CD14-positive monocyte (primary cell): ENCODE data around the gene GTPBP6. TPM values are rescaled to one million over a fixed set of nuclear protein-coding genes. Genes with fewer than 3 reads are reported as not detected.

Experiments used
- DNase-seq, 3 donors: peaks; one replicate each; pipeline ENCODE4 v3.0.0-alpha.2; 2011 to 2022
- H2AFZ ChIP-seq: 2 replicates; pipeline ENCODE4 v1.6.0; 2012; ENCODE audit warnings: mild to moderate bottlenecking, low read depth, low read length, inconsistent platforms; ENCODE audit not compliant: insufficient read depth, poor library complexity, severe bottlenecking
- H3K27ac ChIP-seq, 2 donors: 1 replicate in 1 of 2; 2 replicates in 1 of 2; pipeline ENCODE4 v1.5.1; 2012 to 2013; ENCODE audit warnings: low read length in 2 of 2, control low read depth in 1 of 2, inconsistent platforms in 1 of 2, low read depth in 1 of 2, mild to moderate bottlenecking in 1 of 2
- H3K27me3 ChIP-seq, 2 donors: one replicate each; pipeline versions ENCODE4 v1.6.0 to v1.6.1; 2011 to 2013; ENCODE audit warnings: low read length in 2 of 2; ENCODE audit not compliant: control insufficient read depth in 2 of 2, insufficient read depth in 2 of 2
- H3K36me3 ChIP-seq, 2 donors: replicated peaks in 1 of 2; 1 replicate in 1 of 2; 2 replicates in 1 of 2; pipeline versions ENCODE4 v1.5.1 to v1.6.1; 2012 to 2013; ENCODE audit warnings: low read length in 2 of 2, control low read depth in 1 of 2, inconsistent platforms in 1 of 2, mild to moderate bottlenecking in 1 of 2; ENCODE audit not compliant: insufficient read depth in 2 of 2, control insufficient read depth in 1 of 2
- H3K4me1 ChIP-seq, 2 donors: 1 replicate in 1 of 2; 2 replicates in 1 of 2; pipeline versions ENCODE4 v1.5.1 to v1.6.1; 2012 to 2013; ENCODE audit warnings: low read length in 2 of 2, control low read depth in 1 of 2, inconsistent platforms in 1 of 2, mild to moderate bottlenecking in 1 of 2, moderate library complexity in 1 of 2; ENCODE audit not compliant: insufficient read depth in 2 of 2, control insufficient read depth in 1 of 2
- H3K4me2 ChIP-seq: replicated peaks from 2 replicates; pipeline ENCODE3; 2012; ENCODE audit warnings: low read length, moderate library complexity, mild to moderate bottlenecking; ENCODE audit not compliant: poor library complexity, severe bottlenecking; ENCODE audit errors: extremely low read depth
- H3K4me3 ChIP-seq, 3 experiments: fragments of 200-600 bp in 1 of 3; sonication (generic) in 1 of 3; replicated peaks in 1 of 3; 1 replicate in 2 of 3; 2 replicates in 1 of 3; pipeline ENCODE4 v1.5.1; 2011 to 2013; ENCODE audit warnings: low read length in 3 of 3, mild to moderate bottlenecking in 3 of 3, control low read depth in 2 of 3, low read depth in 2 of 3, inconsistent platforms in 1 of 3, moderate library complexity in 1 of 3
- H3K79me2 ChIP-seq: 2 replicates; pipeline ENCODE4 v1.6.0; 2012; ENCODE audit warnings: mild to moderate bottlenecking, control low read depth, inconsistent platforms, low read length, moderate library complexity; ENCODE audit not compliant: insufficient read depth
- H3K9ac ChIP-seq: 2 replicates; pipeline ENCODE4 v1.6.0; 2017; ENCODE audit warnings: low read length, mild to moderate bottlenecking; ENCODE audit not compliant: insufficient read depth, poor library complexity, severe bottlenecking
- H3K9me3 ChIP-seq, 2 donors: replicated peaks in 1 of 2; 1 replicate in 1 of 2; 2 replicates in 1 of 2; pipeline versions ENCODE4 v1.5.1 to v1.6.1; 2012 to 2013; ENCODE audit warnings: low read length in 2 of 2, control low read depth in 1 of 2; ENCODE audit not compliant: control insufficient read depth in 1 of 2, insufficient read depth in 1 of 2
- H4K20me1 ChIP-seq: 2 replicates; pipeline ENCODE4 v1.6.0; 2012; ENCODE audit warnings: mild to moderate bottlenecking, low read length, control low read depth, moderate library complexity; ENCODE audit not compliant: insufficient read depth
- H3K27ac Mint-ChIP-seq, 7 donors: one replicate each; pipeline ENCODE4 v1.8.0; 2020; ENCODE audit warnings: mild to moderate bottlenecking in 7 of 7, mixed read lengths in 7 of 7, moderate library complexity in 6 of 7, inconsistent platforms in 2 of 7
- H3K27me3 Mint-ChIP-seq, 3 donors: one replicate each; pipeline ENCODE4 v1.8.0; 2021 to 2022; ENCODE audit warnings: low read depth in 3 of 3, mild to moderate bottlenecking in 3 of 3, mixed read lengths in 3 of 3, moderate library complexity in 3 of 3, inconsistent platforms in 1 of 3
- H3K36me3 Mint-ChIP-seq, 2 donors: one replicate each; pipeline ENCODE4 v1.8.0; 2020; ENCODE audit warnings: mixed read lengths in 2 of 2, inconsistent platforms in 1 of 2, mild to moderate bottlenecking in 1 of 2
- H3K4me1 Mint-ChIP-seq: one replicate; pipeline ENCODE4 v1.8.0; 2020; ENCODE audit warnings: mild to moderate bottlenecking, mixed read lengths
- H3K4me3 Mint-ChIP-seq, 2 donors: one replicate each; pipeline ENCODE4 v1.8.0; 2020; ENCODE audit warnings: mild to moderate bottlenecking in 2 of 2, mixed read lengths in 2 of 2, moderate library complexity in 1 of 2
- H3K9me3 Mint-ChIP-seq, 7 donors: one replicate each; pipeline ENCODE4 v1.8.0; 2020 to 2022; ENCODE audit warnings: mixed read lengths in 7 of 7, mild to moderate bottlenecking in 6 of 7, moderate library complexity in 6 of 7, inconsistent platforms in 2 of 7
- WGBS: methylation state at CpG from one replicate; pipeline ENCODE4 v1.1.5; 2013; ENCODE audit warnings: missing lambda C conversion rate; ENCODE audit not compliant: insufficient coverage; 5-methylcytosine and 5-hydroxymethylcytosine counted together
- intact Hi-C, 2 donors: fragments of 100-400 bp; cut with micrococcal nuclease; formaldehyde crosslinking; loops; one replicate each; pipeline versions ENCODE4 v1.15.0 to v1.15.1; 2023
- polyA plus RNA-seq, 3 donors: library from polyadenylated mRNA; depleted of rRNA in 1 of 3; unstranded in 2 of 3; stranded (reverse) in 1 of 3; fragments of 300-500 nt in 2 of 3; fragments of >200 nt in 1 of 3; fragmentation: Illumina TruSeq in 2 of 3; gene quantifications; 1 replicate in 2 of 3; 2 replicates in 1 of 3; pipeline ENCODE4 v1.2.3, GENCODE V29; 2012 to 2021
- TF ChIP-seq, protein P1 (sequence below): fragments of 200-600 bp; IDR thresholded peaks from one replicate; pipeline ENCODE4 v1.8.0; 2022; ENCODE audit warnings: antibody characterized with exemption, mild to moderate bottlenecking

GTPBP6 gene
- polyA plus RNA-seq, 3 donors = 17.2 to 39.3 (median 27.0) TPM

DNA sequence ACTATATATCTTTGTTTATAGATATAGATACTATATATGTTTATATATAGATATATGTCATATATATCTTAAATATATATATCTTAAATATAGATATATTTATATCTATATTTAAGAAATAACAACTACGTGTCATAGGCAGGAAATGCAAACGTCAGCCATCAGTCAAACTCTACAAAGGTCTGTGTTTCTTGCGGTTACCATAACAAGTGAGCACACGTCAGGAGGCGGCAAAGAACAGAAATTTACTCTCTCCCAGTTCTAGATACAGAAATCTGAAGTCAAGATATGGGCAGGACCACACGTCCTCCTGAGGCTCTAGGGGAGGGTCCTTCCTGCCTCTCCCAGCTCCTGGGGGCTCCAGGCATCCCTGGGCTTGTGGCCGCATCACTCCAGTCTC, 30.9 kb downstream of the GTPBP6 start:
- no peaks in the 10 kb centered on the region for H3K27me3 ChIP-seq
- no peak overlapping the region for H3K27ac ChIP-seq
- H2AFZ ChIP-seq = no peak overlapping the region
- Mint-ChIP-seq H3K9me3 (peaks cover 0 to 11% (median 4%) of the 10 kb centered on the region in 7 donors), H3K4me3 (no peak overlapping the region), H3K4me1 (peaks cover 5% of the 10 kb centered on the region), H3K27me3 (no peaks in the 10 kb centered on the region), H3K36me3 (peaks cover 43 to 62% of the 10 kb centered on the region in 2 donors), H3K27ac (peak overlapping the region in 1 of 7 donors; percentile 53)
- peaks cover 16% of the 10 kb centered on the region for H3K79me2 ChIP-seq
- no peak overlapping the region for H3K4me3 ChIP-seq
- H4K20me1 ChIP-seq = no peaks in the 10 kb centered on the region
- TF ChIP-seq, protein P1, sequence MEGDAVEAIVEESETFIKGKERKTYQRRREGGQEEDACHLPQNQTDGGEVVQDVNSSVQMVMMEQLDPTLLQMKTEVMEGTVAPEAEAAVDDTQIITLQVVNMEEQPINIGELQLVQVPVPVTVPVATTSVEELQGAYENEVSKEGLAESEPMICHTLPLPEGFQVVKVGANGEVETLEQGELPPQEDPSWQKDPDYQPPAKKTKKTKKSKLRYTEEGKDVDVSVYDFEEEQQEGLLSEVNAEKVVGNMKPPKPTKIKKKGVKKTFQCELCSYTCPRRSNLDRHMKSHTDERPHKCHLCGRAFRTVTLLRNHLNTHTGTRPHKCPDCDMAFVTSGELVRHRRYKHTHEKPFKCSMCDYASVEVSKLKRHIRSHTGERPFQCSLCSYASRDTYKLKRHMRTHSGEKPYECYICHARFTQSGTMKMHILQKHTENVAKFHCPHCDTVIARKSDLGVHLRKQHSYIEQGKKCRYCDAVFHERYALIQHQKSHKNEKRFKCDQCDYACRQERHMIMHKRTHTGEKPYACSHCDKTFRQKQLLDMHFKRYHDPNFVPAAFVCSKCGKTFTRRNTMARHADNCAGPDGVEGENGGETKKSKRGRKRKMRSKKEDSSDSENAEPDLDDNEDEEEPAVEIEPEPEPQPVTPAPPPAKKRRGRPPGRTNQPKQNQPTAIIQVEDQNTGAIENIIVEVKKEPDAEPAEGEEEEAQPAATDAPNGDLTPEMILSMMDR = no peak
- WGBS = 94% methylated on average over 3 of the region's 7 CpGs
- intact Hi-C loops = no loop called here
- DNase-seq = no peak
- H3K9me3 ChIP-seq = peaks cover 0 to 15% of the 10 kb centered on the region in 2 donors
- H3K4me2 ChIP-seq = no peak overlapping the region
- peaks cover 4% of the 10 kb centered on the region in 2 donors for H3K4me1 ChIP-seq
- peaks cover 19 to 71% of the 10 kb centered on the region in 2 donors for H3K36me3 ChIP-seq
- no peak overlapping the region for H3K9ac ChIP-seq

GRCh38 chrX:285076-285677, 33.4 kb downstream of the GTPBP6 start:
- intact Hi-C loops = no loop called here
- Mint-ChIP-seq H3K9me3 (peaks cover 0 to 1% (median 0%) of the 10 kb centered on the region in 7 donors), H3K36me3 (peaks cover 28 to 39% of the 10 kb centered on the region in 2 donors), H3K27ac (peak overlapping the region in 1 of 7 donors; percentile 45), H3K4me1 (peaks cover 16% of the 10 kb centered on the region), H3K4me3 (no peak overlapping the region), H3K27me3 (peaks cover 0 to 3% (median 0%) of the 10 kb centered on the region in 3 donors)
- Histone ChIP-seq H3K9me3 (no peaks in the 10 kb centered on the region), H3K9ac (no peak overlapping the region), H3K27ac (no peak overlapping the region), H3K36me3 (peaks cover 11 to 51% of the 10 kb centered on the region in 2 donors), H3K4me1 (peaks cover 8 to 19% of the 10 kb centered on the region in 2 donors), H3K27me3 (no peaks in the 10 kb centered on the region), H3K4me2 (no peak overlapping the region), H3K4me3 (no peak overlapping the region), H2AFZ (no peak overlapping the region), H3K79me2 (peaks cover 16% of the 10 kb centered on the region), H4K20me1 (no peaks in the 10 kb centered on the region)
- no peak for DNase-seq
- TF ChIP-seq, protein P1 = no peak
- WGBS = 97% methylated on average over 12 of the region's 13 CpGs
